DMS 273 (cell line): ENCODE measurements around the gene SLC26A2.

Experiments
- DNase-seq: peaks from one replicate; lab custom pipeline; 2025; ENCODE audit not compliant: unreplicated experiment; lab: John Stamatoyannopoulos, UW

SLC26A2 gene

DNA sequence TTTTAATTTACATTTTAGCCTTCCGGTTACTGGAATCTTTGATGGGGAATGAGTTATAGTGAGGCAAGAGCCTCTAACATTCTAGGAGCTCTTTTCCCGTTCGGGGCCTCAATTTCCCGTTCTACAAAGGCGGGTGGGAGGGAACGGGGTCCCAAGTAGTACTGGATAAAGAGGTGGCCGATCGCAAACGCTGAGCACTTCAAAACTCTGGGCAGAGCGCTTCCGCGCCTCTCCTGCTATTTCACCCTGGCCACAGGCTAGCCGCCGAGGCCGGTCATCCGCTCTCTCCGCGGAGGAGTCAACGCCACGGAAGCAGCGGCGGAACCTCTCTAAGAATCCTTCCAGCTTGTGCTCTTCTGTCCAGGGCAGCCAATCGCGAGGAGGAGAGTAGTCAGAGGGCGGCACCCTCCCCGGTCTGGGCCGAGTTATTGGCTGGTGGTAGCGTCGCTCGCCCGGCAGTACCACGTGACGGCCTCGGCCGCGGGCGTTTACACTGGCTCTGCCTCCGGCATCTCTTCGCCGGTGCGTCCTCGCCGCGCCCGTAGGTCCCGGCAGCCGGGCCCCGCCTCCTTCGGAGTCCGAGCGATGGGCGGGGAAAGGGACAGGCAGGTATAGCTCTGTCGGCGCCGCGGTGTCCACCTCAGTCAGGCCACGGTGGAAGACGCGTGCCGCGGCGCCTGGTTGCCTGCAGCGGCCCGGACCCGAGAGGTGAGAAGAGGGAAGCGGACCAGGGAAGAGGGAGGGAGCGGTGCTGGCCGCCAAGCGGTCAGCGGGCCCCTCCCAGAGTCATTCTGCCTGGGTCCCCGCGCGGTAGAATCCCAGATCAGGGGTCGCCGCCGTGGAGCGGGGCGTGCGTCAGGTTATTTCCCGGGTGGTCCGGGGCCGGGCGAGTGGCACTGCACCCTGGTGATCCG is at the start of gene SLC26A2:
SLC26A2 (plus strand) TSS at position 487 of the 914 bp plus-strand sequence. CDS start 16,895 bp downstream, outside the sequence.
- DNase-seq, result peak; percentile 99

GRCh38 chr5:149911031-149911430 is 49.5 kb upstream of the SLC26A2 start:
- no peak for DNase-seq

DNA sequence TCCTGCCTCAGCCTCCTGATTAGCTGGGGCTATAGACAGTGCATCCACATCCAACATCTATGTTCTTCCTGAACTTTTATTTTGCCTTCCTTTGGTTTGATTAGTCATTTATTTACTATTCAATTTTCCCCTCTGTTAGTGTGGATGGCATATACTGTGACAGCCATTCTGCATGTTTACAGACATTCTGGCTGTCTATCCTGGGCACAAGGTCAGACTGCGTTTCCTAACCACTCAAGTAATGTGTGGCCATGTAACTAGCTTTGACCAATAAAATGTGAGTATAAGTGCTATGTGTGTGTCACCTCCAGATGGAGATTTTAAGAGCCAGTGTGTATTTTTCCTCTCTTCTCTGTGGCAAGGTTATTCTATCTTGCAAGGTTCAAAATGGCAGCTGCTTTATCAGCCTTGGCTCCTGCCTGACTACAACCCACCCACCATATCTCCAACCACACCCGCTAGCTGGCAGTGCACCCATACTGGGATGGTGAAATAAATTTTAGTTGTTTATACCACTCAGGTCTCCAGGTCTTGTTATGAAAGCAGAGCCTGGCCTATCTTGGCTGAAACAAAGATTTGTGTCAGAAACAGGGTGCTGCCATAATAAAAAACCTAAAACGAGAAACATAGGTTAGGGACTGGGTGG is 48.2 kb upstream of the SLC26A2 start:
- no peak for DNase-seq

DNA sequence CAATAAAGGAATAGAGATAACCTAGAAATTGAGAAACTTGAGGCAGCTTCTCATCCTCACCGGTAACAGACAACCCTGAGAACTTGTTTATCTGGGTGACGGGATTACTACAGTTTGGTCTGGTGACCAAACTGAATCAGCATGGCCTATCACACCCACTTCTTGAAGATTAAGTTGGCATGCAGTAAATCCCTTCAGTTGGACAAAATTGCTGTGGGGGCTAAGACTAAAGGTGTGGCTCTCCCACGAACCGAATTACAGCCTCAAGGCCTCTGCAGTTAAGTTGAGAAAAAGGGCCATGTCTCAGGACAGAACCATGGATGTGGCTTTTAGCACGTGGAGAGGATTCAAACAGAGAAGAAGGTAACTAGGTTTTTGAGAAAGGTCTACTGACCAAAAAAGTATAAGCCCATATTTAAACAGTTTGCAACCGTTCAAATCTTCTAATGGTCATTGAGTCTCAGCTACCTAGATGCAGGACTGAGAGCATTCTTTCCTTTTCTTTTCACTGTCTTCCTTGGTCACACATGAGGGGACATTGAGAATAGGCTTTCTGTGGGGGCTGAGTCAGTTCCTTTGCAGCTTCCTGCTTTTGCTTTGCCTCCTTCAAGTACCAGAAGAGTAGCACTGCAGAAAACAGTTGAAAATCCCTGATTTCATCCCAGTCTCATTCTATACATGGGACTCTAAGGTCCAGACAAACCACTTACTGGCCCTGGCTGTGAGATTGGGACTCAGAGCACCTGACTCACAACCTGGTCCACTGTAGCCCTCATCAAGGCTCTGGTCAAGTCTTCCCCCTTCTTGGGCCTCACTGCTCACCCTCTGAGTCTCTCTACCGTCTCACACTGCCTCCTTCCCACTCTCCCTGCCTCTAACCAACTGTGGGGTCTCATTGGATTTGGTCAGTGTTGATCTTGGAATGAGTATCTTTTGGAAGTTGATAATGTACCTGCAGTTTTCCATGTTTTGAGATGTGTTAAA is 46.8 kb upstream of the SLC26A2 start:
- DNase-seq, result no peak

GRCh38 chr5:149915392-149916260 is 44.9 kb upstream of the SLC26A2 start:
- no peak for DNase-seq

DNA sequence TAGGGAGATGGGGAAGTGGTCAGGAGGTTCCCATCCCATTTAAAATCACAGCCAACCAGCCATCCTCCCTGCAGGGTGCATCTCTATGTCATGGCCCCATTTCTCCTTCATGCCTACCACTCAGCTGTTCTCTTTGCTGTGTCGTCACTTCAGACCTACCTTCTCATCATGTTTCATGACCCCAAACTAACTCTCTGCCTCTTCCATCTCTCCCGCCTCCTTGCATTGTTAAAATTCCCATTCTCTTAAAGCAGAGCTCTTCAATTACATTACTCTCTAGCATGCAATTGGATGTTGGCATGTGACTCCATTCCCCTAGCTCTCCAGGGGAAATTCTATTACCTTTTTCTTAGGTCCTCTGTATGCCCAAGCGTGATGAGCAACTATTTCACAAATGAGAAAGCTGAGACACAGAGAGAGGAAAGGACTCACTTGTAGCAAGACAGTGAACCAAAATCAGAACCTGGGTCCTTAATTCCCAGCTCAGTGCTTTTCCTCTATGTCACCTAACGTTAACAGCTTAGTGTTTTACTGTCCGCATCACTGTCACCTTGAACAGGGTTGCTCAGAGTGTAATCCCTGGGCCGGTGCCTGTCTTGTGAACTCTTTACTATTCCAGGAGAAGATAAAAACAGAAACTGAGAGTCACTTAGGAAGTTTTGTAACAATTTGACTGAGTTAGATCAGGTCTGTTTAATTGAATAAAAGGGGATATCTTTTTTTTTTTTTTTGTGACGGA is 44.1 kb upstream of the SLC26A2 start:
- no peak for DNase-seq

DNA sequence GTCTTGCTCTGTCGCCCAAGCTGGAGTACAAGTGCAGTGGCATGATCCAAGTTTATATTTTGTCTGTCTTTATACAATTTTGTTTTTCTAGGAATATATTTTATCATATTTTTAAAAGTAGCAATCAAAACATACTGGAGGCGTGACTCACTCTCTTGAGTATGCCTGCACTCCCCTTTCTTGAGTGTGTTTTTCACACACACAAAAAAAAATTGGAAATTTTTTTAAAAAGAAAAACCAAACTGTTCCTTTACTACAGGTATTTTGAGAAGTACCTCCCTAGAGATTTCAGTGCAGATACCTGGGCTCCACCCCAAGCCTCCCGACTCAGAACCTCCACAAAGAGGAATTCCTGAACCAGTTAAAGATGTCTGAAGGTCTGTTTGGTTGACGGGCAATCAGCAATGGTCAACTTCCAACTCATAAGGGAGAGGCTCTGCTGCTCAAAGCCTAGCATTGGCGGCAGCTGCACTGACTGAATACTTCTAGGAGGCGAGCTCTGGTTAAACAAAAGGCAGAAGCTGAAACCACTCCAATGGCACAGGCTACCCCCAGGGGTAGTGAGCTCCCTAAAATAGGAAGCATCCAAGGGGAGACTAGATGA is 43.4 kb upstream of the SLC26A2 start:
- no peak for DNase-seq

GRCh38 chr5:149921597-149921996 is 39.0 kb upstream of the SLC26A2 start:
- DNase-seq, result no peak

- DNase-seq, result no peak
Measured at GRCh38 chr5:149922950-149923349, 37.6 kb upstream of the SLC26A2 start.

DNA sequence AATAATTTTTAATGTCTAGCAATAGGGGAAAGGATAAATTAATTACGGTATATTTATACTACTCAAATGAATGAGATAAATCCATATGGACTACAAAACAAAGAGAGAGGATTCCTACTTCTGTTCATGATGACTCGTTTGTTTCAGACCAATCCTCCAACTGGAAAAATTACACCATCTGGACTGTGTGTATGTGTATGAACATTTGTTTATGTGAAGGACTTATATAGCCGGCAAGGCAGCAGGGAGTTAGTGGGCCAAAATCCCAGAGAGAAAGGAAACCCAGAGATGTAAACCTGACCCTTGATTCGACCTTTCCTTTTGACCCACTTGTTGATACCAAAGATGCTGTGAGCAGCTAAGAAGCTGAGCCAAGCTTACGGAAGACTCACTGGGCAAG is 36.1 kb upstream of the SLC26A2 start:
- no peak for DNase-seq

DNA sequence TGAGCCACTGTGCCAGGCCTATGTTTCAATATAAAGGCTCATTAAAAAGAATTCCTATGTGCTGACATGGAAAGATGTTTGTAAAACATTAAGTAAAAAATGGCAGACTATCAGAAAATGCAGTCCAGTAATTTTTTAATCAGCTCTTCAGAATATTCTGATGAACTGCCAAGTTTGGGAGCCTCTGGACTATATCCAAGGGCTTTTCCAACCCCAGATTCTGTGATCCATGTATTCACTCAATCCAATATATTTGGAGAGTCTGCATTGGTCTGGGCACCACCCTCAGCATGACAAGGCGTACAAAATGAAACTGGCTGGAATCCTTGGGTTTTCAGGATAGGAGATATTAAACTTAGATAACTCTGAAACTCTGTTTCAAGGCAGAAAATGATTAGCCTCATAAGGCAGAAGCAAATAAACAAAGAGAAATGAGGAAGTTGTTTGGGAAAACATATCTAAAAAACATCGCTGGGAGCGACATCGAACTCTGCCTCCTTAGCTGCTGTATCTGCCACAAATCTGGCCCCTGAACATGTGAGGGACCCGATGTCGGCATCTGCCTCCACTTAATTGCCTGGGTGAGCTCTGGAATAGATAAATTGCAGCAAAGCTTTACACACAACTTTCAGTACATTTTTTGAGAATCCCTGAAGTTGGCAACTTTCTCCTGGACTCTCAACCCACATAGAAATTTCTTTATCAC is 30.4 kb upstream of the SLC26A2 start:
- DNase-seq, result no peak

- DNase-seq, result no peak
Measured at GRCh38 chr5:149930749-149931574, 29.6 kb upstream of the SLC26A2 start.

- no peak for DNase-seq
Measured at GRCh38 chr5:149931992-149932436, 28.5 kb upstream of the SLC26A2 start.

DNA sequence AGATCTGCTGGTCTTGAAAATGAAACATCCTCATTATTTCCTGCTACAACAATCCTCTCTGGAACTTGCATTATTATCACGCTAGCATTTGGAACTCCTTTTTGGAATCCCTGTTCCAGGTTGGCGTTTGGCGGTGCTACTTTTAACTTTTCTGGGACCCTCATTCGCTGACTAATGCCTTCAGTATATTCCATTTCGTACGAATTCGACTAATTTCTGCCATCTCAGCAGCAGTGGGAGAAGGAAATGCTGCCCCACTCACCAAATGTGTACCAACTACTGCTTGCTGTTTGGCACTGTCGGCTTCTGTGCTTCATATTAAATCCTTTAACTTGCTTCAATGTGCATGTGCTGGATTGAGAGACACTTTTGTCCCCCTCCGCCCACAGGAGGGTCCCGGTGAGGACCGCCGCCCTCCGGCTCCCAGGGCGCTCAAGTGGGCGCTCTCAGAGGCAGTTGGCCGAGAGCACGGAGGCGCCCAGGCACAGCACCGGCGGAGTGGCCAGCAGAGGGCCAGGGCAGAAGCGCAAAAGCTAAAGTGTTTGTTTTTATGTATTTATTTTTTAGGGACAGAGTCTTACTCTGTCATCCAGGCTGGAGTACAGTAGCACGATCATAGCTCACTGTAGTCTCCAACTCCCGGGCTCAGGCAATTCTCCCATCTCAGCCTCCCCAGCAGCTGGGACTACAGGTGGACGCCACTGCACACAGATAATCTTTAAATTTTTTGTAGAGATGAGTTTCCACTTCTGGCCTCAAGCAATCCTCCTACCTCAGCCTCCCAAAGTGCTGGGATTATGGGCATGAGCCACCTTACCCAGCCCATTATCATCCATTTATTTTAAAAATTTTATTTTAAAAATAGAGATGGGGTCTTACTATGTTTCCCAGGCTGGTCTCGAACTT is 27.9 kb upstream of the SLC26A2 start:
- DNase-seq, result no peak

DNA sequence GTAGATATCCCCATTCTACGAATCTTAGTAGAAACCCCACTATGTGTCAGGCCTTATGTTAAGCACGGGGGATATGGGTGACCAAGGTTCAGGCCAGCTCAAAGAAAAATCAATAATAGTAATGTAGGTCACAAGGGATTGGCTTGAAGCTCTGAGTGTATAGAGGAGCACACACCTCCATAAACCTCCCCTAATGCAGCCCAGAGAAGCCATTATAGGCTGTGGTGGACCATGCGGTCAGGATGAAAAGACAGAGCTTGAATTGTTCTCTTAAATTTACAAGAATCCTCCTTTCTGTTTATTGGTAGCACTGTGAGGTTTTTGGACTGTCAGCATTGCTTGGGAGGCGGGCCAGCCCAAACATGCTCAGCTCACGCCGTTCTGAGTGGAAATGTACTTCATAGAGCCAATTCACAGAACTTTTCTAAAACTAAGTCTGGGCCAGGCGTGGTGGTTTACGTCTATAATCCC is 25.1 kb upstream of the SLC26A2 start:
- no peak for DNase-seq

- no peak for DNase-seq
Measured at GRCh38 chr5:149936044-149936699, 24.4 kb upstream of the SLC26A2 start.
